Measurements from ENCODE around the gene ZNF3.
"Not testable (repeated sequence)": the region's sequence is repeated elsewhere in the genome, so short reads cannot be mapped to it uniquely, and the experiment has no call there.

ZNF3 gene

GRCh38 chr7:100081535-100082102 is at the start of gene ZNF3:
ZNF3 (minus strand) TSS chr7:100081723; CDS start chr7:100077357, 4,366 bp downstream.
- peaks cover 32% of the 10 kb centered on the region for H3K4me1 Mint-ChIP-seq
- no peaks in the 10 kb centered on the region for H3K27me3 Mint-ChIP-seq
- H3K27ac Mint-ChIP-seq, result peak within 1 kb of the TSS; percentile 91
- H3K36me3 Mint-ChIP-seq (ENCODE audit: low read depth), result peaks cover 14% of the 10 kb centered on the region
- peak within 1 kb of the TSS; percentile 88 for H3K4me3 Mint-ChIP-seq
- DNase-seq (peak; percentile 99), ATAC-seq (peak; percentile 91)
- H3K9me3 Mint-ChIP-seq, result no peaks in the 10 kb centered on the region

GRCh38 chr7:100130608-100131453 is 49.3 kb upstream of the ZNF3 start:
- Mint-ChIP-seq H3K27me3 (no peaks in the 10 kb centered on the region), H3K27ac (no peak overlapping the region), H3K36me3 (ENCODE audit: low read depth) (peaks cover 4% of the 10 kb centered on the region), H3K4me3 (no peak overlapping the region), H3K9me3 (no peaks in the 10 kb centered on the region), H3K4me1 (peaks cover 32% of the 10 kb centered on the region)
- peak; percentile 92 for DNase-seq
- ATAC-seq, result no peak

- not testable (repeated sequence) for ATAC-seq; H3K9me3 Mint-ChIP-seq; H3K27ac Mint-ChIP-seq; H3K36me3 Mint-ChIP-seq (ENCODE audit: low read depth); DNase-seq; H3K27me3 Mint-ChIP-seq; H3K4me3 Mint-ChIP-seq
- H3K4me1 Mint-ChIP-seq, result peaks cover 38% of the 10 kb centered on the region
Measured at GRCh38 chr7:100130220-100130607, 48.7 kb upstream of the ZNF3 start.

- ATAC-seq (no peak), DNase-seq (no peak)
- Mint-ChIP-seq H3K4me1 (peaks cover 48% of the 10 kb centered on the region), H3K27me3 (no peaks in the 10 kb centered on the region), H3K27ac (no peak overlapping the region), H3K9me3 (no peaks in the 10 kb centered on the region), H3K4me3 (peak overlapping the region; percentile 99), H3K36me3 (ENCODE audit: low read depth) (peaks cover 5% of the 10 kb centered on the region)
Measured at GRCh38 chr7:100128637-100128963, 47.1 kb upstream of the ZNF3 start.

- H3K4me1 Mint-ChIP-seq, result peaks cover 48% of the 10 kb centered on the region
- peak overlapping the region; percentile 99 for H3K4me3 Mint-ChIP-seq
- no peak overlapping the region for H3K27ac Mint-ChIP-seq
- H3K9me3 Mint-ChIP-seq, result no peaks in the 10 kb centered on the region
- H3K36me3 Mint-ChIP-seq (ENCODE audit: low read depth), result peaks cover 5% of the 10 kb centered on the region
- peak; percentile 18 for ATAC-seq
- H3K27me3 Mint-ChIP-seq, result no peaks in the 10 kb centered on the region
- DNase-seq, result peak; percentile 33
Measured at GRCh38 chr7:100127866-100128636, 46.5 kb upstream of the ZNF3 start.

- Mint-ChIP-seq H3K4me3 (peak within 1 kb of the TSS; percentile 99), H3K36me3 (ENCODE audit: low read depth) (peaks cover 9% of the 10 kb centered on the region), H3K27me3 (no peaks in the 10 kb centered on the region), H3K9me3 (no peaks in the 10 kb centered on the region), H3K4me1 (peaks cover 43% of the 10 kb centered on the region), H3K27ac (peak within 1 kb of the TSS; percentile 99)
- ATAC-seq, result peak; percentile 67
- DNase-seq, result peak; percentile 90
Measured at GRCh38 chr7:100126931-100127865, 45.7 kb upstream of the ZNF3 start, which contains the start of gene MBLAC1. MBLAC1 (plus strand) TSS chr7:100126967; CDS start chr7:100127396, 429 bp downstream.

GRCh38 chr7:100126239-100126930 is 44.9 kb upstream of the ZNF3 start:
- ATAC-seq (peak; percentile 30), DNase-seq (no peak)
- H3K9me3 Mint-ChIP-seq, result no peaks in the 10 kb centered on the region
- H3K4me3 Mint-ChIP-seq, result peak overlapping the region; percentile 99
- H3K27ac Mint-ChIP-seq, result peak overlapping the region; percentile 99
- peaks cover 9% of the 10 kb centered on the region for H3K36me3 Mint-ChIP-seq (ENCODE audit: low read depth)
- H3K27me3 Mint-ChIP-seq, result no peaks in the 10 kb centered on the region
- H3K4me1 Mint-ChIP-seq, result peaks cover 44% of the 10 kb centered on the region

- DNase-seq (no peak), ATAC-seq (no peak)
- H3K27ac Mint-ChIP-seq, result peak overlapping the region; percentile 56
- H3K9me3 Mint-ChIP-seq, result no peaks in the 10 kb centered on the region
- H3K4me3 Mint-ChIP-seq, result no peak overlapping the region
- peaks cover 50% of the 10 kb centered on the region for H3K4me1 Mint-ChIP-seq
- H3K27me3 Mint-ChIP-seq, result no peaks in the 10 kb centered on the region
- H3K36me3 Mint-ChIP-seq (ENCODE audit: low read depth), result peaks cover 10% of the 10 kb centered on the region
Measured at GRCh38 chr7:100124301-100125230, 43.0 kb upstream of the ZNF3 start.

DNA sequence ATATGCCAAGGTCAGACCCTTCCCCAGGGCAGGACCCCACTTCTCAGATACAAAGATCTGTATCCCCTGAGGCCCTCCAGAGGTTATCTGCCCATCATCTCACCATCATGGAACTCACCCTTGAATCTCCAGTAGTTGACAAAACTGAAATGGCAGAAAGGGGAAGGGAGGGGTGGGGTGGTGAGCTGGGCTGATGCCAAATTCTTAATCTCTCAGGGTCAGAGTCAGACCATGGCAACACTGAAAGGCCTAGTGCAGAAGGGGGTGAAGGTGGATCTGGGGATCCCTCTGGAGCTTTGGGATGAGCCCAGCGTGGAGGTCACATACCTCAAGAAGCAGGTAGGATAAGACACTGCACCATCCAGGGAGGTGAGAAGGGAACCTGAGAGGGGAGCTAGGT is 41.0 kb upstream of the ZNF3 start:
- Mint-ChIP-seq H3K27ac (no peak overlapping the region), H3K9me3 (no peaks in the 10 kb centered on the region), H3K4me1 (peaks cover 56% of the 10 kb centered on the region), H3K4me3 (no peak overlapping the region), H3K36me3 (ENCODE audit: low read depth) (peaks cover 16% of the 10 kb centered on the region), H3K27me3 (no peaks in the 10 kb centered on the region)
- DNase-seq (no peak), ATAC-seq (no peak)

GRCh38 chr7:100122067-100122466 is 40.5 kb upstream of the ZNF3 start:
- Mint-ChIP-seq H3K36me3 (ENCODE audit: low read depth) (peaks cover 16% of the 10 kb centered on the region), H3K4me1 (peaks cover 55% of the 10 kb centered on the region), H3K4me3 (no peak overlapping the region), H3K9me3 (no peaks in the 10 kb centered on the region), H3K27me3 (no peaks in the 10 kb centered on the region), H3K27ac (no peak overlapping the region)
- DNase-seq (no peak), ATAC-seq (no peak)

DNA sequence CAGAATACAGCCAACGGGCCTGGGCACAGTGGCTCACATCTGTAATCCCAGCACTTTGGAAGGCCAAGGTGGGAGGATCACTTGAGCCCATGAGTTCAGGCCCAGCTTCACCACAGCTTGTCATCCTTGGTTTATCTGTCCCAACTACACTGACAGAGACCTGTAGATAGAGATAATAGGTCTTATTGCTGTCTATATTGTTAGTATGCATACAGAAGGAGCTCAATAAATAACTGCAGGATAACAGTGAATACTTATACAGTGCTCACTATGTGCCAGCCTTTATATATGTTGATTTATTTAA is 39.2 kb upstream of the ZNF3 start:
- ATAC-seq, result no peak
- Mint-ChIP-seq H3K36me3 (ENCODE audit: low read depth) (peaks cover 15% of the 10 kb centered on the region), H3K27me3 (no peaks in the 10 kb centered on the region), H3K4me3 (peak overlapping the region; percentile 94), H3K4me1 (peaks cover 43% of the 10 kb centered on the region), H3K9me3 (no peaks in the 10 kb centered on the region), H3K27ac (peak overlapping the region; percentile 99)
- no peak for DNase-seq

DNA sequence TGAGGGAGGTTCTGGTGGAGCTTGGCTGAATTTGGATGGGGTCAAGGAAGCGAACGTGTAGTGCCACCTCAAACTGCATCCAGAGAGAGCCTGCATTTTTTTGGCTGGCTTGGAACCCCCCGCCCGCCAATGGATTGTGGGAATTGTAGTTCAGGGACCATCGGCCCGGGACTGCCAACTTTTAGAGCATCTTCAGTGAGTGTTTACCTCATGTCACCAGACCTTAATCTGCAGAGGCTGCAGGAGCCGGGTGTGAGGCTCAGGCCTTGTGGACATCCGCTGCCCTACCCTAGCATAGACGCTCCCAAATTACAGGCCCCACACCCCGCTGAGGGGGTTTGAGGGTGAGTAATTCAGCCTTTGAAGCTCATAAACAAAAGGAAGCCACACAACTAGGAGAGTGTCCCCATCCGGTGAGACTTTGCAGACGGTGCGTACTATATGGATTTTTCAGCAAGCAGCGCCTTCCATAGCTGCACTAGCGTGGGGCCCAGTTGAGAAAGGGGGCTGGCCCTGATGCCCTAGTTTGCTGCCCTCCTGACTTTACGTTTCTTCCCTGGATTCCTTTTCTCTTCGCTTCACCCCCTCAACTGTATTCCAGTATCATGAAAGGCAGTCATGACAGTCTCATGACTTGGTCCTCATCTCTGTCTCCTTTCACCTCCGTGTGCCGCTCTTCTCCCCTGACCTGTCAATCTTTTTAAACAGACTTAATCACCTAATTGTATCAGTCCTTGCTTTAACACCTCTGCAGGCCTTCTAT is 38.6 kb upstream of the ZNF3 start:
- peak overlapping the region; percentile 99 for H3K27ac Mint-ChIP-seq
- peak overlapping the region; percentile 94 for H3K4me3 Mint-ChIP-seq
- H3K4me1 Mint-ChIP-seq, result peaks cover 38% of the 10 kb centered on the region
- peak; percentile 70 for ATAC-seq
- no peaks in the 10 kb centered on the region for H3K9me3 Mint-ChIP-seq
- peaks cover 15% of the 10 kb centered on the region for H3K36me3 Mint-ChIP-seq (ENCODE audit: low read depth)
- H3K27me3 Mint-ChIP-seq, result no peaks in the 10 kb centered on the region
- peak; percentile 61 for DNase-seq
